ENCODE measurements around the gene RPS19BP1.

Gene RPS19BP1, protein sequence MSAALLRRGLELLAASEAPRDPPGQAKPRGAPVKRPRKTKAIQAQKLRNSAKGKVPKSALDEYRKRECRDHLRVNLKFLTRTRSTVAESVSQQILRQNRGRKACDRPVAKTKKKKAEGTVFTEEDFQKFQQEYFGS

DNA sequence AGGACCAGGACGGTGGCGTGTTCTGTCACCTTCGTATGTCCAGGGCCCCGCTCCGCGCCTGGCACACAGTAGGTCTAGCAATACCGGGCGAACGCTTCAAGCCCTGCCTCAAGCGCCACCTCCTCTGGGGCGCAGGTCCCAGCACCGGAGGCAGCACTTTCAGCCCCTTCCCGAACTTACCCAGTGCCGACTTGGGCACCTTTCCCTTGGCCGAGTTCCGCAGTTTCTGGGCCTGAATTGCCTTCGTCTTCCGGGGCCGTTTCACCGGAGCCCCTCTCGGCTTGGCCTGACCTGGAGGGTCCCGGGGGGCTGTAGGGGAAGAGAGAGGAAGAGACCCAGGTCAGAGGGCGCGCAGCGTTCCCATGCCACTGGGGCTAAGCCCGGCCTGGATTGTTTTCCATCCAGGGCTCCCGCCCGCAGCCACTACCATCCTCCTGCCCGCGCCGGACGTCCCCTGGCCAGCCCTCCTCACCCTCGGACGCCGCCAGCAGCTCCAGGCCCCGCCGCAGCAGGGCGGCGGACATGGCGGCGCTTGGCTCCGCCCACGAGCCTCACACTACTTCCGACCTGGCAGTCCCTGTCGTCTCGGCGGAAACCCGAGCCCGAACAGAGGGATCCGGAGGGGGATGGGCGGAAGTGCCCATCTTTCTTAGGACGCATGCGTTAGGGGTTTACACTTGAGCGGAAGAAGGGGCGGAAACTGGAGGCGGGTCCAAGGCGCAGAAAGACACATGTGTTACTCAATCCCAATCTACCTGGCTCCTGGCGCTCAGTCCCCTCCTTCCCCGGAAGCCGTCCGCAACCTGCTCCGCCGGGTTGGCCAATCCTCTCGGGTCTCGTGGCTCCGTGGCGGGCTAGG is at the start of gene RPS19BP1:
Gene RPS19BP1 (minus strand): TSS at position 534 of the 859 bp plus-strand sequence. CDS start 10 bp downstream, at position 524.
- DNase-seq, result peak; percentile 100

DNA sequence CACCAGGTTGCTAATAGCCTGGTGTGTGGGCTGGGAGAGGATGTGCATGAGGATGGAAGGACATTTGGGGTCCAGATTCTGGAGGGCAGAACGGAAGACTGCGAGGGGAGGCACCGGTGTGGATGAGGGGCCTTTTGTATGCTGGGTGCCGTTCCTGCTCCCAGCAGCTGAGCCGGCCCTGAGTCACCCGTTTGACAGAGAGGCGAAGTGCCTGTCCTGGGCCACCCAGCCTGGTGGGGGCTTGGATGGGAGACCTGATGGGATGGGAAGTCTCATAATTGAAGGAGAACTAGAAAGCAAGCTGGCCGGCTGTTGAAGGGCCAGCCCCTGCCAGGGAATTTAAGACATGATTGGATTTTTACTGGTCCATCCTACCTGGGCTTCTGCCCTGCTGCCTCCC is 48.8 kb upstream of the RPS19BP1 start:
- no peak for DNase-seq

DNA sequence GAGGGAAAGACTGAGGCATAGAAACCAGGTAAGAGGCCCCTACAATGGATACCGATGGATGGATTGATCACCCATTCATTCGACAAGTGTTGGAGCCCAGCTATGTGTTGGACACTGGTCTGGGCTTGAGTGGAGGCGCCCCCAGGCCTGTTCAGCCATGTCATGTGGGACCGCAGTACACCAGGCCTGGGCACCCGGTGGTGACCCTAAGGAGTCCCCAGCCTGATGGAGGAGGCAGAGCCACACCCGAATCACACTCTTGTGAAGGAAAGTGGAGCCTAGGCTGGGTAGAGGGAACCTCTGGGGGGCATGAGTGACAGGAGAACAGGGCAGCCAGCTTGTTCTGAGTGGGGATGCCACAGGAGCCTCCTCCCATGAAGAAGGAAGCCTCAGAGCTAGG is 48.2 kb upstream of the RPS19BP1 start:
- no peak for DNase-seq

DNA sequence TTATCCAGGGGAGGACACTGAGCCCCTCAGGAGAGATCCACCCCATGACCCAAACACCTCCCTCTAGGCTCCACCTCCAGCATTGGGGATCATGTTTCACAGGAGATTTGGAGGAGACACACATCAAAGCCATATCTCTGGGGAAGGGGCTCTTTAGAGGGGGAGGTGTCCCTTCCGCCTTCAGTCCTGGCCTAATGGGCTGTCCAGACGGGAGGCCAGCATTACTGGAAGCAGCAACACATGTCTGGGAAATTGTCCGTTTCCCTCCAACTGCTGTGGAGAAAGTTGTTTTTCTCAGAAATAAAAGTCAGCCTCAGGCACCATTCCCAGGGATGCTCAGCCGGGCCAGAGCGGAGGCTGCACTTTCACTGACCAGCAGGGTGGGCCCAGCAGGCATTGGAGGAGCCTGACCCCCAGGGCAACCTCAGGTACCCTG is 47.5 kb upstream of the RPS19BP1 start:
- DNase-seq, result no peak

DNA sequence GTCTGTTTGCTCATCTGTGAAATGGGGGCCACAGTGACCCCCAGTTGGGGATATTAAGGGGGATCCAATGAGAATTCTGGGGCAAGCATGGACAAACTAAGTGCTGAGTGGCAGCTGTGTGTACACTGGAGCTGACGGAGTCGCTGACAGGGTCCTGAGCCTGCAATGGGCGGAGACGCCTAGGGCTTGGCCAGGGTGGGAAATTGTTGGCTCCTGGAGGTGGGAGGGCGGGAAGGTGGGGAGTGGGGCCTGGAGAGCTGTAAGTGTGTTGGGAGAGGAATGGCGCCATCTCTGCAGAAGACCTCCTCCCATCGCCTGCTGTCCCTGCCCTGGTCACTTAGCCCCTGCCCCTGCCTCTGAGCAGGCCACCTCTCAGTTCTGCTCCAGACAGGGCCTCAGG is 45.4 kb upstream of the RPS19BP1 start:
- no peak for DNase-seq

DNA sequence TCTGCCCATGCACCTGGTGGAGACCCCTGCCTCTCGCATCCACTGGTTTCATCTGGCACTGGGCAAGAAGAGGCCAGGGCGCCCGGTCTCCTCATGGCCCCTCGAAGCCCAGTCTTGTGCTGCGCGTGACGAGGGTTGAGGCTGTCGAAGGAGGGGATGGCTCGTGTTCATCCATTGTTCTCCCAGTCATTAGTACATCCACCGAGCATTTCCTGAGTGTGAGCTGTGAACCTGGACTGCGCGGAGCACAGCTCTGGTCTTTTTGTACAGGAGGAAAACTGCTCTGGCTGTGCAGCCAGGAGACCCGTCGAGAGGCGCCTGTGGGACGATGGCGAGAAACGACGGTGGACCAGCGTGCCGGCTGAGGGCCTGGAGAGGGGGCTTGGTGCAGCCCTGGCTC is 44.8 kb upstream of the RPS19BP1 start:
- no peak for DNase-seq

DNA sequence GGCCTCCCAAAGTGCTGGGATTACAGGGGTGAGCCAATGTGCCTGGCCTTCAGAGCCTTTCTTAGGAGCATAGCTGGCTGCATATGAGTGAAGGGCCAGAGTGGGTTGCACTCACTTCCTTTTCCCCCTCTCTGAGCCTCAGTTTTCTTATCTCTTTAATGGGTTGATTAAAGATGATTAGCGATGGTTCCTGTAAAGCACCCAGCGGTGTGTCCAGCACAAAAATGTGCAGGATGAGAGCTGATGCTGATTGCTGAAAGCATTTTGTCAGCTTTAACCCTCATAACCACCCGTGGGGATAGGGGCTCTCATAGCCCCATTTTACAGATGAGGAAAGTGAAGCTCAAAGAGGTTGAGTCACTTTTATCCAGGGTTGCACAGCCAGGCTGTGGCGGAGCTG is 43.5 kb upstream of the RPS19BP1 start:
- DNase-seq, result no peak

DNA sequence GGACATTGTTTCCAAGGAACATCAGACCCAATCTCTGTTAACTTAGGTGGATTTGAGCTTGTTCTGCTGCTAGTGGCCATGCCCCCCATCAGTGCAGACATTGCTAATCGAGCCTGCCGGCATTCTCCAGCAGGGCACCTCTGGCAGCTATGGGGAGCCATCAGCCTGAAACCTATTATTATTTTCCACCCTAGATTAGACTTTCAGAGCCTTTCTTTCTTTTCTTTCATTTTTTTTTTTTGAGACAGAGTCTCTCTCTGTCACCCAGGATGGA is 42.9 kb upstream of the RPS19BP1 start:
- DNase-seq, result no peak

DNA sequence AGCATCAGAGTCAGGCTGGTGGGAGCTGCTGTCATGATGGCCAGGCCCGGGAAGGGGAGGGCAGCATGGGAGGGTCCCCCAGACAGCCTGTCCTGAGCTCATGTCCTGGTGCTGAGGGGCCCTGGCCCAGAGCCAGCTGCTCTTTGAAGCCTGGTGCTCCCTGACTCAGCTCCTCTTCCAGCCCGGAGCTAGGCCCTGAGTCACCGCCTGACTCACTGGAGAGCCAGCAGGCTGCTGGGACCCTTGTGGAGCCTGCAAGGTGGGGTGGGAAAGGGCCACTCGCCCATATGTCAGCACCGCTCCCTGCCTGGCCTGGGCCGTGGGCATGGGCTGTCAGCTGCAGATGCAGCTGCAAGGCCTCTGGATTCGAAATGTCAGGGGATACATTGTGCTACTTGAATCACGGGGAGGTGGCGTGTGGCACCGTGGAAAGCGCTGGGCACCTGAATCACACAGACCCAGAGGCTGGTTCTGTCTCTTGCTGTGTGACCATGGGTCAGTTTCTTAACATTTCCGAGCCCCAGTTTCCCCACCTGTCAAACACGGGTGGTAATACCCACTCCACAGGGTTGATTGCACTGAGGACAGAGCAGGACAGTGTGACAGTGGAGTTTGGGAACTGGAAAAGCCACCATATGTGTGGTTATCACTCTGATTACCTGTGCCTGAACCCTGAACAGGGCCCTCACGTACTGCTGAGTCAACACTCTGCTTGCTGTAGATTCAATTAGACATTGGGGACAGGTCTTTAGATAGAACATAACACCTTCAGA is 42.4 kb upstream of the RPS19BP1 start:
- DNase-seq, result no peak

DNA sequence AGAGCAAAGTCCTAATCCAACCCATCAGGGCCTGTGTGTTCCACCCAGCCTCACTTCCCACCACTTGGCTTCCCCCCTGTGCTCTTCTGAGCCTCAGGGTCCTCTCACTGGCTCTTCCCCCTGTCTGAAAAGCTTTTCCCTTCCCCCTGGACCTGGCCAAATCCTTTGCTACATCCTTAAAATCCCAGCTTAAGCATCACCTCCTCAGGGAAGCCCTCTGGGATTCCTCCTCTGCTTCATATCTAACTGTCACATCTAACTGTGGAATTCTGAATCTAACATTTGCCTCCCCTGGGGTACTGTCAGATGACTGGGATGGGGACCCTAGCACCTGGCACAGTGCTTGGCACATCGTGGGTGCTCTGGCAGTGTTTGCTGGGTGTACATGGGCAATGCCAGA is 39.0 kb upstream of the RPS19BP1 start:
- DNase-seq, result no peak

DNA sequence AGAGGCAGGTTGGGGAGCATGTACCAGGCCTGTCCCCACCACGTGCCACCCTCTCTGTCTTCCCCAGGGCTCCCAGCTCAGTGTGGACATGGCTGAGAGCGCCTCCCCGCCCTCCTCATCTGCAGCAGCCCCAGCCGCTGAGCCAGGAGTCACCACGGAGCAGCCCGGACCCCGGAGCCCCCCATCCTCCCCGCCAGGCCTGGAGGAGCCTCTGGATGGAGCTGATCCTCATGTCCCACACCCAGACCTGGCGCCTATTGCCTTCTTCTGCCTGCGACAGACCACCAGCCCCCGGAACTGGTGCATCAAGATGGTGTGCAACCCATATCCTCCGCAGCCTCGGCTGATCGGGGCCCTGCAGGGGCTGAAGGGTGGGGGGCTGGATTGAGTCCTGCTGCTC is 38.1 kb upstream of the RPS19BP1 start, which contains the start of gene CACNA1I:
Gene CACNA1I (plus strand): TSS at position 89 of the 400 bp plus-strand sequence. CDS start 0 bp downstream, at position 89.
- no peak for DNase-seq

DNA sequence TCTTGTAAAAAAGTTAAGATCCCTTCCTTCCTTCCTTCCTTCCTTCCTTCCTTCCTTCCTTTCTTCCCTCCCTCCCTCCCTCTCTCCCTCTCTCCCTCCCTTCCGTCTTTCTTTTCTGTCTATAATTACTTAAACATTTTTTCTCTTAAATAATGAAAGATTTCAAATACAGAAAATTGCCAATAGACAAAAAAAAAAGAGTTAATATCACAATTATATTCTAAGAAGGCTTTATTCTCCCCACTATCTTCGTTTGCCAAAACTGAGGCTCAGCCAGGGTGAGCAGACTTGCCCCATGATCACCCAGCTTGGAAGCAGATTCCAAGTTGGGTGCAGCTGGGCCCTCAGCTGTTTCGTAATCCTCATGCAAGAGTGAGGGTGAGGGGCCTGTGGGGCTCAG is 37.7 kb upstream of the RPS19BP1 start:
- no peak for DNase-seq

DNA sequence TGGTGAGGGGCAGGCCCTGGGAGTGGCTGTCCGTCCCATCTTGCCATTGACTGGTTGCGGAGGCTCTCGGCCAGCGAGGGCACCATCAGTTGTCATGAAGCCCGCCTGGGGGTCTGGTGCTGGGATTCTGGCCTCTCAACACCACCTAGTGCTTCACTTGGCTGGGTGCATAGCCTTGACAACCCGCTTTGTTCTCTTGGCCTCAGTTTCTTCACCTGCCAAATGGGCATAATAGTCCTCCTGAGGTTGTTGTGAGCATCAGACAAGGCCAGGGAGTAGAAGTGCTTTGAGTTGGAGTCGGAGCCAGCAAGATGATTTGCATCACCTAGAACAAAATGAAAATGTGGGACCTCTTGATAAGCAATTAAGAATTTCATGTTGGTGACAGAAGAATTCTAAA is 36.5 kb upstream of the RPS19BP1 start:
- DNase-seq, result no peak

DNA sequence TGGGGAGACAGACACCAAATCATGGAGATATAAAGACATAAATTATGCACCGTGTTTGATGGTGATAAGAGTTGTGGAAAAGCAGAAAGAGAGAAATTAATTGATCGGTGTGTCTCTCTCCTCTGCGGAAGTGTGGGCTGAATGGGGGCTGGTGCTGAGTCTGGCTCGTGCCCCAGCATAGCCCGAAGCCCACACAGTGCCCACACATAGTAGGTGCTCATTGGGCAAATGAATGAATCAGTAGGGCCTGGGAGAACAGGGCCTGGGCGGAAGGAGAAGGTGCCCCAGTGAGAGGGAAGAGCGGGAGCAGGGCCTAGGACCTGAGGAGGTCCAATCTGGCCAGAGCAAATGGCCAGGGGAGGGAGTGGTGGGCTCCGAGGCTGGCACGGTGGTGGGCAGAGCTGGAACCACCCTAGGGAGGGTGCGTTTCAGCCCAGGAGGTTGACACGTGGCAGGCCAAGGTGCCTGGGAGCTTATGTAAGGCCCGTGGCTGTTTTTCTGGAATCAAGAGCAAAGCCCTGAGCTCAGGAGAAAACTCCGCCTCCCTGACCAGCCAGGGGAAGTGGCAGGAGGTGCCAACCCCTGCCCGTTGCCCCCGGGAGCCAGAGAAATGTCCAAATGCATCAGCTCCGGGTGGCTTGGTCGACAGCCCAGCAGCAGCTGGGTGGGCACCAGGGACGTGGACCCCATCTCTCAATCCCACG is 35.9 kb upstream of the RPS19BP1 start:
- no peak for DNase-seq

DNA sequence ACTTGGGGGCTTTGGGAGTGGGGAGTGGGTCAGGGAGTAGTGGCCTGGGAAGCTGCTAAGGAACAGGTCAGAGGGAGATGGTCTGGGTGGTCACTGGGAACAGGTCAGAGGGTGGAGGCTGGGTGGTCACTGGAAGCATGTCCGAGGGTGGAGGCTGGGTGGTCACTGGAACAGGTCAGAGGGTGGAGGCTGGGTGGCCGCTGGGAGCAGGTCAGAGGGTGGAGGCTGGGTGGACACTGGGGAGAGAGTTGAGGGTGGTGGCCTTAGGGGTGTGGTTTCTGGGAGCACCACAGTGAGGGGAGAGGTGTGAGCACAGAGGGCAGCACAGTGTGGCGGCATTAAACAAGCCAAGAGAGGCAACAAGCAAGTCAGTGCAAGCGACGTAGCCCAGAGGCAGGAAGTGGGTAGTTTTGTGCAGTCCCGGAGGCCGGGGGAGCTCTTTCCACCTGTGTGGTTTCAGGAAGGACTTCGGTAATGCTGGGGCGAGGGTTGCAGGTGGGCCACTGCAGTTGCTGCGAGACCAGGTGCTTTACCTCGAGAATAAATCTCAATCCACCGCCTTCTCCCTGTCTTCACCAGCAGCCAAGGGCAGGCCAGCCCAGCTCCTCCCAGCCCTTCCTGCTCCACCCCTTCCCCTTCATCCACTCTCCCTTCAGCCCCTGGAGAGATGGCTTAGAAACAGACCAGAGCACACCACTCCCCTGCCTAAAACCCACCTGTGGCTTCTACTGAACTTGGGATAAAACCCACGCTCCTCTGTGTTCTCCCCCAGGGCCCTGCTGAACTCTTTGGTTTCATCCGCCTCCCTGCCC is 34.8 kb upstream of the RPS19BP1 start:
- peak; percentile 43 for DNase-seq

DNA sequence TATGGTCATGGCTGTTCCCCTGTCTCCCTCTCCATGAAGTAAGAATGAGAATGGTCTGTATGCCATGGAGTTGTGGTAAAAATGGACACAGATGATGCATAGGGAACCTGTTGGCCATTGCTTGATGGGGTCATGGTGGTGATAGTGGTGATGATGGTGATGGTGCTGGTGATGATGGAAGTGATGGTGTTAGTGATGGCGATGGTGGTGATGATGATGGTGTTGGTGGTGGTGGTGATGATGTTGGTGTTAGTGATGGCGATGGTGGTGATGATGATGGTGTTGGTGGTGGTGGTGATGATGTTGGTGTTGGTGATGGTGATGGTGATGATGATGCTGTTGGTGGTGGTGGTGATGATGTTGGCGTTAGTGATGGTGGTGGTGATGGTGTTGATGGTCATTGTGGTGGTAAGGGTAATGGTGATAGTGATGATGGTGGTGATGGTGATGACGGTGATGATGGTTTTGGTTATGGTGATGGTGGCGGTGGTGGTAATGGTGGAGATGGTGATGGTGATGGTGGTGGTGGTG is 32.9 kb upstream of the RPS19BP1 start:
- no peak for DNase-seq

DNA sequence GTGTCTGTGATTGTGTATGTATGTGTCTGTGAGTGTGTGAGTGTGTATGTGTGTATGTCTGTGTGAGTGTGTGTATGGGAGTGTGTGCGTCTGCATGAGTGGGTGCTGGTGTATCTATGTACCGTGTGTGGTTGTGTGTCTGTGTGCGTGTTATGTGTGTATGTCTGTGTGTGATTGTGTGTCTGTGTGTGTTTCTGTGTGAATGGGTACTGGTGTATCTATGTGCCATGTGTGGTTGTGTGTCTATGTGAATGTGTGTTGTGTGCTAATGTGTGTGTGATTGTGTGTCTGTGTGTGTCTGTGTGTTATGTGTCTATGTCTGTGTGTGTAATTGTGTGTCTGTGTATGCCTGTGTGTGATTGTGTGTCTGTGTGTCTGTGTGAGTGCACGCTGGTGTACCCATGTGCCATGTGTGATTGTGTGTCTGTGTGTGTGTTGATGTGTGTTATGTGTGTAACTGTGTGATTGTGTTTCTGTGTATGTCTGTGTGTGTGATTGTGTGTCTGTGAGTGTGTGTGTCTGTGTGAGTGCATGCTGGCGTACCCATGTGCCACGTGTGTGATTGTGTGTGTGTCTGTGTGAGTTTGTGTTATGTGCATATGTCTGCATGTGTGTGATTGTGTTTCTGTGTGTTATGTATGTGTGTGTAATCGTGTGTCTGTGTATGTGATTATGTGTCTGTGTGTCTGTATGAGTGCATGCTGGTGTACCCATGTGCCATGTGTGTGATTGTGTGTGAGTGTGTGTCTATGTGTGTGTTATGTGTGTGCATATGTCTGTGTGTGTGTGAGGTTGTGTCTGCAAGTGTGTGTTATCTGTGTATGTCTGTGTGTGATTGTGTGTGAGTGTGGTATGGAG is 31.3 kb upstream of the RPS19BP1 start:
- no peak for DNase-seq

DNA sequence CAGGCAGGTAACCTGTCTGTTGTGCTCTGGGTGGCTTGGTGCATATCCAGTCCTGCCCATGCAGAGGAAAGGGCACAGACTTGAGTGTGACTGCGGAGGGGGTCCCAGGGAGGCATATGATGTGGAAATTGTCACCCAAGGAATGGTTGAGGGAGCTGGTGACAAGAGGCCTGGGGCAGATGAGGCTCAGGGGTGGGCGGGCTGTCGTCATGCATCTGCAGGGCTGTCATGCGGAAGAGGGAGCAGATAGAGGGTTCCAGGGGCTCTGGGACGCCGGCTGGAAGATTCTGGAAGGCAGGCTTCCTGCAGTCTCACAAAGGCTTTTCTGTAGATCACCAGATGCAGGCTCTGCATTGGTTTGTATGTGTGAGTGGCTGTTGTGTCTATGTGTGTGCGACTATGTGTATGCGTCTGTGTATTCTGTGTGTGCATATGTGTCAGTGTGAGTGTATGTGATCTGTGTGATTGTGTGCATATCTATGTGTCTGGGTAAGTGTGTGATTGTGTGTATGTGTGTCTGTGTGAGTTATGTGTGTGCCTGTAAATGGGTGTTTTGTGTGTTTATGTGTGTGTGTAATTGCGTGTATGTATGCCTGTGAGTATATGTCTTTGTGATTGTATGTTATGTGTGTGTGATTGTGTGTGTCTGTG is 30.4 kb upstream of the RPS19BP1 start:
- no peak for DNase-seq

DNA sequence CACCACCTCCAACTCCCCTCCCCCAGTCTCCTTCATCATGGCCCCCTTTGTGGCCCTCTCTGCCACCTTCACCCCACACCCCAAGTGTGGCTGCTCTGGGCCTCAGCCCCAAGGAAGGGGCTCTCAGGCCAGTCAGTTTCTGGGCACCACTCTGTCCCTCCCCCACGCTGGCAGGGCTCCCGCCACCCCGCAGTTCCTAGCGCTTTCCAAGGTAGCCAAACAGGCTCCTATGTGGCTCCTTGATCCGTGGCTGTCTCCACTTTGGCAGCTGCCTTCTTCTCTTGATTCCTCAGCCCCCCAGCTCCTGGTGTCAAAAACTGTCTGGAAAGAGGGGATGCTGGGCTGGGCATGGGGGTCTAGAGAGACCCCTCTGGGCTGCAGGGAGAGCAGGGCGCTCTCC is 27.6 kb upstream of the RPS19BP1 start:
- DNase-seq, result no peak

DNA sequence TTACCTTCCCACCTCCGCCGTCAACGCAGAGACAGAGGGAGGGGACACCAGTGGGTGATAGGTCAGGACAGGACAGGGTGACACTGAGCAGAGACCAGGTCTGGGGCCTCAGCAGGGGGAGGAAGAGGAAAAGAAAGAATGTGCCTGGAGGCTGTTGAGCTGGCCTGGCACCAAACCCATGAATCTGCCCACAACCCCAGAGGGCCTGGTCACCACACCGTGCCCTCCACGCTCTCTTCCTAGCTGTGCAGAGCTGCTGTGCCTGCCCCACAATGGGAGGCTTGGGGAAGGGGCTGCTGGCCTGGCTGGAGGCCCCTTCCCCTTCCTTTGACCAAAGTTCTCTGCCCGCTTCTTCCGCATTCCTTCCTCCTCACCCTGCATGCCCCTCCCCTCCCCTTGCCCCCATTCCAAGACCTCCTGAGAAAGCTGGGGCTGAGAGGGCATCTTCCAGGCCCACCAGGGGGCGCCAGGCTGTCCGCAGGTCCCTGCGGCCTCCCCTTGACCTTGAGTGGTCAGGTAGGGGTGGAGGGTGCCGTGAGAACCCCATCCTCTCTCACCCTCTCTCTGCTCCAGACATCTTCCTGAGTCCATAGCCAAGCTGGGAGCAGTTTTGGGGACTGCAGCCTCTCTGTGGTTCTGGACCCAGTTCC is 27.0 kb upstream of the RPS19BP1 start:
- no peak for DNase-seq

All from activated gamma-delta T cell treated with Interleukin-2 at 50 U/mL for 16 hours (primary cell).